Epithelial cell of prostate (primary cell): ENCODE results near the gene RGS10.
"Not testable (repeated sequence)": the region's sequence is repeated elsewhere in the genome, so short reads cannot be mapped to it uniquely, and the experiment has no call there.

Source experiments
- DNase-seq: peaks from one replicate; pipeline ENCODE4 v3.0.0-alpha.2; 2011; ENCODE audit warnings: low read depth, low spot score
- H3K27ac ChIP-seq: fragments of 450-650 bp; 2 replicates; pipeline ENCODE4 v1.5.1; 2017; ENCODE audit warnings: mild to moderate bottlenecking

Gene RGS10

GRCh38 chr10:119477444-119477843 is 65.1 kb downstream of the RGS10 start:
- DNase-seq, result no peak
- H3K27ac ChIP-seq, result no peak overlapping the region

- no peak overlapping the region for H3K27ac ChIP-seq
- no peak for DNase-seq
Observed at GRCh38 chr10:119474606-119475005, 67.9 kb downstream of the RGS10 start.

- no peak overlapping the region for H3K27ac ChIP-seq
Observed at GRCh38 chr10:119473771-119474170, 68.7 kb downstream of the RGS10 start.

GRCh38 chr10:119470920-119471702 is 71.4 kb downstream of the RGS10 start:
- no peak overlapping the region for H3K27ac ChIP-seq
- no peak for DNase-seq

More at GRCh38 chr10:119473771-119474170, 68.7 kb downstream of the RGS10 start:
- no peak for DNase-seq

- no peak for DNase-seq
- H3K27ac ChIP-seq, result no peak overlapping the region
Observed at GRCh38 chr10:119469846-119470245, 72.7 kb downstream of the RGS10 start.

GRCh38 chr10:119469325-119469707 is 73.2 kb downstream of the RGS10 start:
- H3K27ac ChIP-seq, result no peak overlapping the region
- no peak for DNase-seq

- no peak overlapping the region for H3K27ac ChIP-seq
- no peak for DNase-seq
Observed at GRCh38 chr10:119468542-119469324, 73.8 kb downstream of the RGS10 start.

GRCh38 chr10:119466655-119467054 is 75.9 kb downstream of the RGS10 start:
- peak; percentile 34 for DNase-seq
- H3K27ac ChIP-seq, result no peak overlapping the region

- H3K27ac ChIP-seq, result no peak overlapping the region
- no peak for DNase-seq
Observed at GRCh38 chr10:119466076-119466475, 76.4 kb downstream of the RGS10 start.

- DNase-seq, result no peak
- H3K27ac ChIP-seq, result no peak overlapping the region
Observed at GRCh38 chr10:119465085-119465484, 77.4 kb downstream of the RGS10 start.

GRCh38 chr10:119463195-119463594 is 79.3 kb downstream of the RGS10 start:
- not testable (repeated sequence) for H3K27ac ChIP-seq, DNase-seq

GRCh38 chr10:119462773-119463172 is 79.7 kb downstream of the RGS10 start:
- no peak overlapping the region for H3K27ac ChIP-seq
- no peak for DNase-seq

- peak overlapping the region; percentile 70 for H3K27ac ChIP-seq
- DNase-seq, result no peak
Observed at GRCh38 chr10:119461923-119462322, 80.6 kb downstream of the RGS10 start.

GRCh38 chr10:119461380-119461779 is 81.1 kb downstream of the RGS10 start:
- DNase-seq, result peak; percentile 64
- peak overlapping the region; percentile 70 for H3K27ac ChIP-seq

GRCh38 chr10:119460369-119461195 is 81.9 kb downstream of the RGS10 start:
- no peak for DNase-seq
- H3K27ac ChIP-seq, result peak overlapping the region; percentile 70

GRCh38 chr10:119459681-119460340 is 82.7 kb downstream of the RGS10 start:
- DNase-seq, result no peak
- no peak overlapping the region for H3K27ac ChIP-seq

- no peak for DNase-seq
- no peak overlapping the region for H3K27ac ChIP-seq
Observed at GRCh38 chr10:119457966-119458766, 84.4 kb downstream of the RGS10 start.

GRCh38 chr10:119456435-119456810 is 86.1 kb downstream of the RGS10 start:
- no peak overlapping the region for H3K27ac ChIP-seq
- no peak for DNase-seq
